NCI-H748 (cell line): Measurements from ENCODE around the gene EIF4H.
"Not testable (repeated sequence)": the region's sequence is repeated elsewhere in the genome, so short reads cannot be mapped to it uniquely, and the experiment has no call there.

ENCODE experiments used
- DNase-seq: peaks from one replicate; lab custom pipeline; 2025; ENCODE audit not compliant: unreplicated experiment; lab: John Stamatoyannopoulos, UW

EIF4H gene

GRCh38 chr7:74173866-74174605 lies at the start of gene EIF4H:
Gene EIF4H (plus strand): TSS chr7:74174356. CDS start chr7:74174384, 28 bp downstream.
- peak; percentile 96 for DNase-seq

GRCh38 chr7:74126220-74126880 lies 47.8 kb upstream of the EIF4H start:
- no peak for DNase-seq

GRCh38 chr7:74129887-74130286 lies 44.3 kb upstream of the EIF4H start:
- DNase-seq: peak; percentile 50

- DNase-seq: no peak
Measured at GRCh38 chr7:74130518-74130917, 43.6 kb upstream of the EIF4H start.

- no peak for DNase-seq
Measured at GRCh38 chr7:74134117-74134620, 40.0 kb upstream of the EIF4H start.

GRCh38 chr7:74138334-74138867 lies 35.8 kb upstream of the EIF4H start:
- no peak for DNase-seq

- no peak for DNase-seq
Measured at GRCh38 chr7:74138945-74139843, 35.0 kb upstream of the EIF4H start.

- DNase-seq: no peak
Measured at GRCh38 chr7:74141705-74142104, 32.5 kb upstream of the EIF4H start.

- no peak for DNase-seq
Measured at GRCh38 chr7:74143383-74143782, 30.8 kb upstream of the EIF4H start.

GRCh38 chr7:74148491-74148890 lies 25.7 kb upstream of the EIF4H start:
- DNase-seq: no peak

- no peak for DNase-seq
Measured at GRCh38 chr7:74149071-74149470, 25.1 kb upstream of the EIF4H start.

GRCh38 chr7:74149603-74150002 lies 24.6 kb upstream of the EIF4H start:
- DNase-seq: no peak

GRCh38 chr7:74153736-74154135 lies 20.4 kb upstream of the EIF4H start:
- DNase-seq: no peak

GRCh38 chr7:74155810-74156395 lies 18.3 kb upstream of the EIF4H start:
- no peak for DNase-seq

GRCh38 chr7:74157605-74158004 lies 16.6 kb upstream of the EIF4H start:
- no peak for DNase-seq

GRCh38 chr7:74164985-74165456 lies 9.1 kb upstream of the EIF4H start:
- DNase-seq: no peak

GRCh38 chr7:74165867-74166593 lies 8.1 kb upstream of the EIF4H start:
- no peak for DNase-seq

- not testable (repeated sequence) for DNase-seq
Measured at GRCh38 chr7:74167324-74167723, 6.8 kb upstream of the EIF4H start.

GRCh38 chr7:74173074-74173473 lies 1.1 kb upstream of the EIF4H start:
- peak; percentile 30 for DNase-seq

GRCh38 chr7:74173491-74173865 lies 678 bp upstream of the EIF4H start:
- no peak for DNase-seq
